Calu3 (cell line): ENCODE data around the gene FMNL3. TPM values are rescaled to one million over a fixed set of nuclear protein-coding genes. Genes with fewer than 3 reads are reported as not detected.

ENCODE experiments used
- BruUV-seq: library from RNA; stranded (reverse); fragments of 400-500 nt; replicated peaks from 2 replicates; lab custom pipeline; 2021; lab: Mats Ljungman, UMichigan
- CTCF ChIA-PET: fragments of 300-600 bp; sonication (Branson Sonifier 250); formaldehyde crosslinking; loops from one replicate; lab custom pipeline; 2022; ENCODE audit warnings: antibody characterized with exemption; lab: Charles Lee
- DNase-seq: peaks from one replicate; pipeline ENCODE4 v3.0.0; 2022
- H3K27ac Mint-ChIP-seq: one replicate; pipeline ENCODE4 v1.8.0; 2022; ENCODE audit warnings: mixed read lengths; ENCODE audit not compliant: unreplicated experiment
- H3K27me3 Mint-ChIP-seq: one replicate; pipeline ENCODE4 v1.8.0; 2022; ENCODE audit warnings: mixed read lengths; ENCODE audit not compliant: unreplicated experiment
- H3K36me3 Mint-ChIP-seq: one replicate; pipeline ENCODE4 v1.8.0; 2022; ENCODE audit warnings: mild to moderate bottlenecking, moderate library complexity, mixed read lengths; ENCODE audit not compliant: insufficient read depth, unreplicated experiment
- H3K4me1 Mint-ChIP-seq: one replicate; pipeline ENCODE4 v1.8.0; 2022; ENCODE audit warnings: mild to moderate bottlenecking, low read depth, mixed read lengths; ENCODE audit not compliant: unreplicated experiment
- H3K4me3 Mint-ChIP-seq: one replicate; pipeline ENCODE4 v1.8.0; 2022; ENCODE audit warnings: mild to moderate bottlenecking, low read depth, moderate library complexity, mixed read lengths; ENCODE audit not compliant: unreplicated experiment
- H3K9me3 Mint-ChIP-seq: one replicate; pipeline ENCODE4 v1.8.0; 2022; ENCODE audit warnings: low read depth, mixed read lengths; ENCODE audit not compliant: unreplicated experiment
- CTCF ChIP-seq: fragments of 200-600 bp; IDR thresholded peaks from one replicate; pipeline ENCODE4 v1.8.0; 2022; ENCODE audit warnings: antibody characterized with exemption; ENCODE audit not compliant: unreplicated experiment
- intact Hi-C: fragments of 100-400 bp; cut with micrococcal nuclease; formaldehyde crosslinking; loops from one replicate; pipeline ENCODE4 v1.10.0; 2022; ENCODE audit not compliant: unreplicated experiment
- total RNA-seq: library from RNA; stranded (reverse); gene quantifications from 2 replicates; pipeline ENCODE4 v1.2.3, GENCODE V29; 2022

Gene FMNL3
- total RNA-seq, 1 experiment from 2014 or later, result 4.4 TPM

- Mint-ChIP-seq H3K4me1 (no peaks in the 10 kb centered on the region), H3K27me3 (no peaks in the 10 kb centered on the region), H3K9me3 (no peaks in the 10 kb centered on the region), H3K27ac (no peak overlapping the region), H3K36me3 (peaks cover 5% of the 10 kb centered on the region), H3K4me3 (no peak overlapping the region)
- TF ChIP-seq CTCF, result no peak
- DNase-seq, result no peak
- CTCF ChIA-PET, result no interaction called here
- BruUV-seq, result no TSS peak
- intact Hi-C loops, result no loop called here
Measured at GRCh38 chr12:49632401-49632800, 74.8 kb downstream of the FMNL3 start.

GRCh38 chr12:49631336-49631907, 75.8 kb downstream of the FMNL3 start:
- intact Hi-C loops, result no loop called here
- no peak for DNase-seq
- Mint-ChIP-seq H3K9me3 (no peaks in the 10 kb centered on the region), H3K27me3 (no peaks in the 10 kb centered on the region), H3K36me3 (peaks cover 5% of the 10 kb centered on the region), H3K4me1 (no peaks in the 10 kb centered on the region), H3K27ac (no peak overlapping the region), H3K4me3 (no peak overlapping the region)
- CTCF ChIA-PET, result no interaction called here
- BruUV-seq, result no TSS peak
- TF ChIP-seq CTCF, result no peak

- H3K27ac Mint-ChIP-seq, result no peak overlapping the region
- DNase-seq, result no peak
- TF ChIP-seq CTCF, result no peak
- no TSS peak for BruUV-seq
- intact Hi-C loops, result no loop called here
- peaks cover 18% of the 10 kb centered on the region for H3K36me3 Mint-ChIP-seq
- no peaks in the 10 kb centered on the region for H3K27me3 Mint-ChIP-seq
- no peak overlapping the region for H3K4me3 Mint-ChIP-seq
- peaks cover 13% of the 10 kb centered on the region for H3K4me1 Mint-ChIP-seq
- CTCF ChIA-PET, result interaction anchor here (0.6 kb wide), 1 partner anchor 123 kb away, joined by 3 read pairs; no protein-coding TSS in a partner anchor
- no peaks in the 10 kb centered on the region for H3K9me3 Mint-ChIP-seq
Measured at GRCh38 chr12:49627752-49628360, 79.3 kb downstream of the FMNL3 start.

- Mint-ChIP-seq H3K4me1 (peaks cover 13% of the 10 kb centered on the region), H3K27me3 (no peaks in the 10 kb centered on the region), H3K36me3 (peaks cover 24% of the 10 kb centered on the region), H3K4me3 (no peak overlapping the region), H3K27ac (no peak overlapping the region), H3K9me3 (no peaks in the 10 kb centered on the region)
- intact Hi-C loops, result no loop called here
- BruUV-seq, result no TSS peak
- CTCF ChIA-PET, result no interaction called here
- DNase-seq, result no peak
- TF ChIP-seq CTCF, result no peak
Measured at GRCh38 chr12:49626836-49627235, 80.4 kb downstream of the FMNL3 start.
